LNCaP clone FGC (cell line): ENCODE data around the gene ARID4B.
"Not testable (repeated sequence)": the region's sequence is repeated elsewhere in the genome, so short reads cannot be mapped to it uniquely, and the experiment has no call there.

Experiments
- DNase-seq: peaks from one replicate; pipeline ENCODE4 v3.0.0-alpha.2; 2011; ENCODE audit warnings: low read depth
- H3K4me3 ChIP-seq: 2 replicates; pipeline ENCODE4 v1.5.1; 2011; ENCODE audit warnings: mild to moderate bottlenecking, low read depth, low read length, control low read depth
- TF ChIP-seq, protein P1 (sequence below): IDR thresholded peaks from 2 replicates; pipeline ENCODE4 v1.5.1; 2012; ENCODE audit warnings: mild to moderate bottlenecking; ENCODE audit not compliant: control insufficient read depth, insufficient read depth; ENCODE audit errors: extremely low read depth

Gene ARID4B

DNA sequence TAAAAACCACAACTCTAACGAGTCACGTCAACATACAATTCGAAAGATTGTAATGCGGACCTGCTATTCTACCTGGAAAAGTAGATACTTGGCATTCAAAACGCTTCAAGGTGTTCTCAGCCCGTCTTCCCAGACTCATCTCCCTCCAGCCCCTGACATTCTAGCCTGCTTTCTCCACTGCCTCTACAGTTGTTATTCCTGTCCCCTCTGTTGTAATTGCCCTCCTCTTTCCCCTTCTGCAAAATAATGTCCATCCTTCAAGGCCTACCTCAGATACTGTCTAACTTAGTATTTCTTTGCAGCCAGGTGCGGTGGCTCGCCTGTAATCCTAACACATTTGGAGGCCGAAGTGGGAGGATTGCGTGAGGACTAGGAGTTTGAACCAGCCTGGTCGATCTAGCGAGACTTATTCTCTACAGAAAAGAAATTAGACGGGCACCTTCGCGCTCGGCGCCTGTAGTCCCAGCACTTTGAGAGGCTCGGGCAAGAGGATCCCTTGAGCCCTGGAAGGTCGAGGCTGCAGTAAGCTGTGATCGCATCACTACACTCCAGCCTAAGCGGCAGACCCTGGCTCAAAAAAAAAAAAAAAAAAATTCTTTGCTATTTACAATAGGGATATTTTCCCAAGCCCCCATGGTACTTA lies 166.2 kb downstream of the ARID4B start:
- no peak for DNase-seq
- H3K4me3 ChIP-seq = peak overlapping the region; percentile 91
- TF ChIP-seq, protein P1, sequence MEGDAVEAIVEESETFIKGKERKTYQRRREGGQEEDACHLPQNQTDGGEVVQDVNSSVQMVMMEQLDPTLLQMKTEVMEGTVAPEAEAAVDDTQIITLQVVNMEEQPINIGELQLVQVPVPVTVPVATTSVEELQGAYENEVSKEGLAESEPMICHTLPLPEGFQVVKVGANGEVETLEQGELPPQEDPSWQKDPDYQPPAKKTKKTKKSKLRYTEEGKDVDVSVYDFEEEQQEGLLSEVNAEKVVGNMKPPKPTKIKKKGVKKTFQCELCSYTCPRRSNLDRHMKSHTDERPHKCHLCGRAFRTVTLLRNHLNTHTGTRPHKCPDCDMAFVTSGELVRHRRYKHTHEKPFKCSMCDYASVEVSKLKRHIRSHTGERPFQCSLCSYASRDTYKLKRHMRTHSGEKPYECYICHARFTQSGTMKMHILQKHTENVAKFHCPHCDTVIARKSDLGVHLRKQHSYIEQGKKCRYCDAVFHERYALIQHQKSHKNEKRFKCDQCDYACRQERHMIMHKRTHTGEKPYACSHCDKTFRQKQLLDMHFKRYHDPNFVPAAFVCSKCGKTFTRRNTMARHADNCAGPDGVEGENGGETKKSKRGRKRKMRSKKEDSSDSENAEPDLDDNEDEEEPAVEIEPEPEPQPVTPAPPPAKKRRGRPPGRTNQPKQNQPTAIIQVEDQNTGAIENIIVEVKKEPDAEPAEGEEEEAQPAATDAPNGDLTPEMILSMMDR = no peak

DNA sequence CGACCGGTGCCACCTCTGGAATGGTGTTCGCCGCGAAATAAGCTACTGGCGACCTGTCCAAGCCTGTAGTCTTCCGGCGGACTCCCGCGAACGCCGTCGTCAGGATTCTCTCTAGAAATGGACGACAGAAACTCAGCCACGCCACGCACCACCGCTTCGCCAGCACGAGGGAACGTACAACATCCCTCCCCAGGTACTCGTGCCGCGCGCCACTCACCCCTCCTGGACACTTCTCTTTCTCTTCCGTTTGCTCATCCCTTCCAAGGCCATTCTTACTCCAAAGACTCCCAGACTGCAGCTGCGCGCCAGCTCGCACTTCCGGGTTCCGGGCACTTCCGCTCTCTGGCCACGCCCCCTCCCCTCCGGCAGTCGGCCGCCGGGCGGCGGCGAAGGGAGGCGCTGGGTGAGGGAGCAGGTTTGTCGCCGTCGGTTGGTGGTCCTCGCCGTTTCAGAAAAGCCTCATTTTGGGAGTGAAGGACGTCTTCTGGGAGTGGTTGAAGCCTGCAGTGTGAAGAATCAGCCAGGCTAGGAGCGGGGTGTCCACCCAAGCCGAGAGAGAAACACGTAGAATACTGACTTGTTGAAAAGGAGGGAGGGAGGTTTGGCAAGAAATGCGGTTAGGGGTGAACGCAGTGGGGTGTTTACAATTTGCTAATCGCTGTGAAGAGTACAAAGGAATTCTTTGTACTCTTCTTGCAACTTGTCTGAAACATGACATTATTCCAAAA lies 166.9 kb downstream of the ARID4B start, which contains the start of gene RBM34:
TSS of gene RBM34 (minus strand) at position 294 of the 728 bp plus-strand sequence. CDS start at position 270, 24 bp downstream.
- peak within 1 kb of the TSS; percentile 91 for H3K4me3 ChIP-seq
- DNase-seq = peak; percentile 76
- TF ChIP-seq, protein P1 = peak; percentile 6; the same call in 1 of the 2 replicates

DNA sequence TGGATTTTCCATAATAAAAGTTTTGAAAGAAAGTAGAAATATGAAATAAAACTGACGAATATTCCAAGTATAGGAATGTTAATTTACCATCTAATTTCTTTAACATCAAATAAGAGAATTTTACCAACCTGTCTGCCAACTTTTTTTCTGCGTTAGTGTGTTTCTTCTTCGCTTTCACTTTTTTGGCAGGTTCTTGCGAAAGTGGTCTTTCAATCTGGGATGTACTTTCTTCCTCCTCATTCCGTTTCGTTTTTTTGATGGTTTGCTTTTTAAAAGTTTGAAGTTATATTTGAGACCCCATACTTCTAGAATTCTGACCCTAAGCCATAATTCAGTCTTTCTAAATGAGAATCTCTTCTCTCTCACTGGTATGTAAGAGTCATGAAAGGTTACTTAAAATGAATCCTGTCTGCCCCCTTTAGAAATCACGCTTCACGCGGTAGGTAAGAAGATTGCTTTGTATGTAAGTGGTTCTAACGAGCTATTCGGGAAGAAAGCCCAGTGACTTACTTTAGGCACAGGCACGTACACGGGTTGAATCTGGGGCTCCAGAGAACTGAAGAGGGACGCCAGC lies 167.5 kb downstream of the ARID4B start:
- TF ChIP-seq, protein P1 = no peak
- peak overlapping the region; percentile 91 for H3K4me3 ChIP-seq
- no peak for DNase-seq

DNA sequence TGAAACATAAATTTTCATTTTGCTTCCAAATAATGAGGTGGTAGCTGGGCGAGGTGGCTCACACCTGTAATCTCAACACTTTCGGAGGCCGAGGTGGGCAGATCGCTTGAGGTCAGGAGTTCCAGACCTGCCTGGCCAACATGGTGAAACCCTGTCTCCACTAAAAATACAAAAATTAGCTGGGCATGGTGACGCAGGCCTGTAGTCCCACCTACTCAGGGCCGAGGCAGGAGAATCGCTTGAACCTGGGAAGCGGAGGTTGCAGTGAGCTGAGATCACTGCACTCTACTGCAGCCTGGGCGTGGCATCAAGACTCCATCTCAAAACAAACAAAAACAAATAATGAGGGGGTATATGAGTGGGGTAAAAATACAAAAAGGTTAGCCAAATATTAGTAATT lies 168.0 kb downstream of the ARID4B start:
- H3K4me3 ChIP-seq = peak overlapping the region; percentile 91
- not testable (repeated sequence) for DNase-seq

DNA sequence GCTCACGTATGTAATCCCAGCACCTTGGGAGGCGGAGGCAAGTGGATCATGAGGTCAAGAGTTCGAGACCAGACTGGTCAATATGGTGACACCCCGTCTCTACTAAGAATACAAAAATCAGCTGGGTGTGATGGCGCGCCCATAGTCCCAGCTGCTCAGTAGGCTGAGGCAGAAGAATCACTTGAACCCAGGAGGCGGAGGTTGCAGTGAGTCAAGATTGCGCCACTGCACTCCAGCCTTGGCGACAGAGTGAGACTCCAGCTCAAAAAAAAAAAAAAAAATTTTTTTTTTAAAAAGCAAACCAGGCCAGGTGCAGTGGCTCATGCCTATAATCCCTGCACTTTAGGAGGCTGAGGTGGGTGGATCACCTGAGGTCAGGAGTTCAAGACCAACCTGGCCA lies 168.7 kb downstream of the ARID4B start:
- DNase-seq, H3K4me3 ChIP-seq: not testable (repeated sequence)

DNA sequence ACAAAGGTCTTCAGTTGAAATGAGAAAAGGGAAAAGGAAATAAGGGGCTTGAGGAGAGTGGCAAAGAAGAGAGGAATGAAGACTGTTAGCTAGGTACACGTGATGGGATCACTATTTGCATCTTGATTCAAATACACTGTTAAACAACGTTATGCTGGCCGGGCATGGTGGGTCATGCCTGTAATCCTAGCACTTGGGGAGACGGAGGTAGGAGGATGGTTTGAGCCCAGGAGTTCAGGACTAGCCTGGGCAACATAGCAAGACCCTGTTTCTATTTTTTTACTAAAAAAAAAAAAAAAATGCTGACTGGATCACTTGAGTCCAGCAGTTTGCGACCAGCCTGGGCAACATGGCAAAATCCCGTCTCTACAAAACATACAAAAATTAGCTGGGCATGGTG lies 169.3 kb downstream of the ARID4B start:
- TF ChIP-seq, protein P1 = no peak
- no peak overlapping the region for H3K4me3 ChIP-seq
- DNase-seq = no peak

DNA sequence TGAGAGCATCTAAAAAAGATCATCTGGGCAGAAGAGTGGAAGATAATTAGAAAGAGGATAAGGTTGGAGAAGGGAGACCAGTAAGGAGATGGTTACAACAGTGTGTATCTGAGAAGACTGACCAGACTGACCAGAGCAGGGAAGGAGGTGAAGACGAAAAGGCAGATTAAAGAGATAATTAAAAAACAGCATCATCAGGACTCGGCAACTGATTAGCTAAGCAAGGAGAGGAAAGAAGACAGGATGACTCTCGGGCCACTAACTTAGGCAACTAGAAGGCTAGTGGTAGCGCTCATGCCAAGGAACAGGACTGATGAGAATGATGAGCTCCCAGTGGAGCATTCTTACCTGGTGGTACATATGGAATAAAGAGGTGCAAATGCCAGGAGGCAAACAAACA lies 170.8 kb downstream of the ARID4B start:
- no peak for DNase-seq
- TF ChIP-seq, protein P1 = no peak
- no peak overlapping the region for H3K4me3 ChIP-seq
